GM19043 (cell line): ENCODE measurements around the gene RRAGB.
"Not testable (repeated sequence)": the region's sequence is repeated elsewhere in the genome, so short reads cannot be mapped to it uniquely, and the experiment has no call there.

Experiments used
- ATAC-seq: cut with Tn5 transposase; IDR thresholded peaks from one replicate; pipeline ENCODE4 v1.9.1; 2021; ENCODE audit warnings: low read depth; ENCODE audit not compliant: unreplicated experiment

RRAGB gene, protein sequence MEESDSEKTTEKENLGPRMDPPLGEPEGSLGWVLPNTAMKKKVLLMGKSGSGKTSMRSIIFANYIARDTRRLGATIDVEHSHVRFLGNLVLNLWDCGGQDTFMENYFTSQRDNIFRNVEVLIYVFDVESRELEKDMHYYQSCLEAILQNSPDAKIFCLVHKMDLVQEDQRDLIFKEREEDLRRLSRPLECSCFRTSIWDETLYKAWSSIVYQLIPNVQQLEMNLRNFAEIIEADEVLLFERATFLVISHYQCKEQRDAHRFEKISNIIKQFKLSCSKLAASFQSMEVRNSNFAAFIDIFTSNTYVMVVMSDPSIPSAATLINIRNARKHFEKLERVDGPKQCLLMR

DNA sequence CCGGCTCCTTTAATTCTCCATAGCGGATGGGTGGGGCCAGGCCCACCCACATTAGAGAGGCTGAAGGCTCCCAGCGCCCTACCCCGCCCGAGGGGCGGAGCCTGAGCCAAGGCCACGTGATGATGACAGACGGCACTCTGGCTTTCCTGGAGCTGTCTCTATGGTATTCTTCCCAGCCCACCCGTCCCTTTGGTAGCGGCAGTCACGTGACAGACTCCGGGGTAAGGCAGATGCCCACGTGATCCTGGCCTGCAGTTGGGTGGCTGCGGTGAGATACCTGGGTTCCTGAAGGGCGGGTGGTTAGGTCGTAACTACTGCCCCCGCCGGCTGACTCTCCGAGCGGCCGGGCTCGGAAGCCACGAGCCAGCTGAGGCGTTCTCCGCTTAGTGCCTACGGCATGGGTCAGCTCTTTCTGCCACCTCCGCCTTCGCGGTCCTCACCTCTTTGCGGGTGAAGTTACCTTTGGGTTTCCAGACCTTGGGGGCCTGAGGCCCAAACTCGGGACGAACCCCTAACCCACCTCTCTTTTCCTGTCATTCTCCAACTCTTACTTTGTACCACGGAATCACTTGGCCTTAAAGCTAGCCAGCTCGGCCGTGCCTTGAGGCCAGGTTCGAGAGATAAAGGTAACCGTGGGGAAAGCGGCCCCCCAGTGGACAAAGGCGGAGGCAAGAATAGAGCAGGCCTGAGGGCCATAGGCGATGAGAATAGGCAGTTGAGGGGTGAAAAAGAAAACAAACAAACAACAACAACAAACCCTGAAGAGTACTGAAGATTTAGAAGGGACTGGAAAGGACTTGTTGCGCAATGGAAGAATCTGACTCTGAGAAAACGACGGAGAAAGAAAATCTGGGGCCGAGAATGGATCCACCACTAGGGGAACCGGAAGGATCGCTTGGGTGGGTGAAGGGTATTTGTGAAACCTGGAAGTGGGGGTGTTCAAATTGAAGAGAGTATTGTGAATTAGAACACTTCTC is at the start of gene RRAGB:
TSS of gene RRAGB (plus strand) at position 229 of the 977 bp plus-strand sequence. CDS start at position 808, 579 bp downstream.
- peak; percentile 95 for ATAC-seq

DNA sequence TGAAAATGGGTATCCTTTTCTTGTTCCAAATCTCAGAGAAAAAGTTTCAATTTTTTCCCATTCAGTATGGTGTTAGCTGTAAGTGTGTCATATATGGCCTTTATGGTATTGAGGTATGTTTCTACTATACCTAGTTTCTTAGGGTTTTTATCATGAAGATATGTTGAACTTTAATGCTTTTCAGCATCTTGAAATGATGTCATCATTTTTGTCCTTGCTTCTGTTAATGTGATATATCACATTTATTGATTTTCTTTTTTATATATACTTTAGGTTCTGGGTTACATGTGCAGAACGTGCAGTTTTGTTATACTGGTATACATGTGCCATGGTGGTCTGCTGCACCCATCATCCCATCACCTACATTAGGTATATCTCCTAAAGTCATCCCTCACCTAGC is 49.5 kb upstream of the RRAGB start:
- no peak for ATAC-seq

DNA sequence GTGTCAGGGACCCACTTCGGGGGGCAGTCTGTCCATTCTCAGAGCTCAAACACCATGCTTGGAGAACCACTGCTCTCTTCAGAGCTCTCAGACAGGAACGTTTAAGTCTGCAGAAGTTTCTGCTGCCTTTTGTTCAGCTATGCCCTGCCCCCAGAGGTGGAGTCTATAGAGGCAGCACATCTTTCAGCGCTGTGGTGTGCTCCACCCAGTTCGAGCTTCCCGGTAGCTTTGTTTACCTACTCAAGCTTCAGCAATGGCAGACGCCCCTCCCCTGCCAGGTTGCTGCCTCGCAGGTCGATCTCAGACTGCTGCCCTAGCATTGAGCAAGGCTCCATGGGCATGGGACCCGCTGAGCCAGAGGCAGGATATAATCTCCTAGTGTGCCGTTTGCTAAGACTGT is 29.0 kb upstream of the RRAGB start:
- ATAC-seq: not testable (repeated sequence)

DNA sequence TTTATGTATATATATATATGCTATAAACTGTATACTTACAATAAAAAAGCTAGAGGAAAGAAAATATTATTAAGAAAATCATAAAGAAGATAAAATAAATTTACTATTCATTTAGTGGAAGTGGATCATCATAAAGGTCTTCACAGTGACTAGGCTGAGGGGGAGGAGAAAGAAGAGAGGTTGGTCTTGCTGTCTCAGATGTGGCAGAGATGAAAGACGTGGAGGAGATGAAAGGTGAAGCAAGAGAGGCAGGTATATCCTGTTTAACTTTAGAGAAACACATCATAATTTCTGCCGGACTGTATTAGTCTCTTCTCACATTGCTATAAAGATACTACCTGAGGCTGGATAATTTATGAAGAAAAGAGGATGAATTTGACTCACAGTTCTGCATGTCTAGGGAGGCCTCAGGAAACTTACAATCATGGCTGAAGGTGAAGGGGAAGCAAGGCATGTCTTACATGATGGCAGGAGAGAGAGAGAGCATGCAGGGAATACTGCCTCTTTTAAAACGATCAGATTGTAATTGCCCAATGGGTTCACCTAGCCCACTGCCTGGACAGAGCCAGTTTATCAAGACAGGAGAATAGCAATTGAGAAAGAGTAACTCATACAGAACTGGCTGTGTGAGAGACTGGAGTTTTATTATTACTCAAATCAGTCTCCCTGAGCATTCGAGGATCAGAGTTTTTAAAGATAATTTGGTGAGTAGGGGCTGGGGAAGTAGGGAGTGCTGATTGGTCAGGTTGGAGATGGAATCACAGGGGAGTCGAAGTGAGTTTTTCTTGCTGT is 22.1 kb upstream of the RRAGB start:
- no peak for ATAC-seq

DNA sequence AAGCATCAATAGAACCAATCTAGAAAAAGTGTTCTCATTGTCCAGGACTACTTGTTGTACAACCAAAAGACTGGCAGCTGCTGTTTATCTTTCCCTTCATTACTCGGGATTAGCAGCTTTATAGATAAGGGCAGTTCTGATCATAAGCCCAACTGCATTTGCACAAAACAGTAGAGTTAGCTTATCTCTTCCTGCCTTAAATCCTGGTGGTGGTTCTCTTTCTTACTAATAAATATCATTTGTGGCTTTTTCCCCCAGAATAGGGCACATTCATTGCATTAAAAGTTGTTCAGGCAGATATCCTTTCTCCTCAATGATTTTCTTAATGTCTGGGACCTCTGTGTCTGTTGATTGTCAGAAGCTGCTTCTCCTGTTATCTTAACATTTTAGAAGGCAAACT is 20.2 kb upstream of the RRAGB start:
- no peak for ATAC-seq

DNA sequence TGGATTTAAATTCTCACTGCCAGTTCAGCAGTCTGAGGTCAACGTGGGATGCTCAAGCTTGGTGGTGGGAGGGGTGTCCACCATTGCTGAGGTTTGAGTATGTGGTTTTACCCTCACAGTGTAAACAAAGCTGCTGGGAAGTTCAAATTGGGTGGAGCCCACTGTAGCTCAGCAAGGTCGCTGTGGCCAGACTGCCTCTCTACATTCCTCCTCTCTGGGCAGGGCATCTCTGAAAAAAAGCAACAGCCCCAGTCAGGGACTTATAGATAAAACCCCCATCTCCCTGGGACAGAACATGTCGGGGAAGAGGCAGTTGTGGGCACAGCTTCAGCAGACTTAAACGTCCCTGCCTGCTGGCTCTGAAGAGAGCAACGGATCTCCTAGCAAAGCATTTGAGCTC is 14.9 kb upstream of the RRAGB start:
- no peak for ATAC-seq

DNA sequence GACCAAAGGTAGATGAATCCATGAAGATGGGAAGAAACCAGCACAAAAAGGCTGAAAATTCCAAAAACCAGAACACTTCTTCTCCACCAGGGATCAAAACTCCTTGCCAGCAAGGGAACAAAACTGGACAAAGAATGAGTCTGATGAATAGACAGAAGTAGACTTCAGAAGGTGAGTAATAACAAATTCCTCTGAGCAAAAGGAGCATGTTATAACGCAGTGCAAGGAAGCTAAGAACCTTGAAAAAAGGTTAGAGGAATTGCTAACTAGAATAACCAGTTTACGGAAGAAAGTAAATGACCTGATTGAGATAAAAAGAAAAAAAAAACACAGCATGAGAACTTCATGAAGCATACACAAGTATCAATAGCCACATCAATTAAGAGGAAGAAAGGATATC is 14.1 kb upstream of the RRAGB start:
- ATAC-seq: not testable (repeated sequence)

DNA sequence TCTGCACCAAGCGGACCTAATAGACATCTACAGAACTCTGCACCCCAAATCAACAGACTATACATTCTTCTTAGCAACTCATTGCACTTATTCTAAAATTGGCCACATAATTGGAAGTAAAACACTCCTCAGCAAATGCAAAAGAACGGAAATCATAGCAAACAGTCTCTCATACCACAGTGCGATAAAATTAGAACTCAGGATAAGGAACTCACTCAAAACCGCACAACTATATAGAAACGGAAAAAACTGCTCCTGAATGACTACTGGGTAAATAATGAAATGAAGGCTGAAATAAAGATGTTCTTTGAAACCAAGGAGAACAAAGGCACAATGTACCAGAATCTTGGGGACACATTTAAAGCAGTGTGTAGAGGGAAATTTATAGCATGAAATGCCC is 12.5 kb upstream of the RRAGB start:
- not testable (repeated sequence) for ATAC-seq

DNA sequence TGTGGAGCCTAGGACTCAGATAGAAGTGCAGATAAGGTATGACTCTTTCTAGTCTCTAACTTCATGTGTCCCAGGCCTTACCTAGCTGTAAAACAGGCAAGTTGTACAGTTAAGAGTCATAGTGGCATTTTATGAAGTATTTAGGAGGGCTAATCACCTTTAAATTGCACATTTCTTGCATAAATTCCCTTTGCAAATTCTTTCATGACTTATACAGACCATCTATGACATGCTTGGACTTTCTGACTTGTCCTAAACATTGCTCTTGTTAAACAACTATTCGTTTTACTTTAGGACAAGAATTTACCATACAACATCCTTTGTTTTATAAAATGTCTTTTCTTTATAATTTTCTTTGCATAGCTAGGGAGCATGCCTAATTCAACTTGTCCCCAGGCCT is 7.8 kb upstream of the RRAGB start:
- no peak for ATAC-seq

DNA sequence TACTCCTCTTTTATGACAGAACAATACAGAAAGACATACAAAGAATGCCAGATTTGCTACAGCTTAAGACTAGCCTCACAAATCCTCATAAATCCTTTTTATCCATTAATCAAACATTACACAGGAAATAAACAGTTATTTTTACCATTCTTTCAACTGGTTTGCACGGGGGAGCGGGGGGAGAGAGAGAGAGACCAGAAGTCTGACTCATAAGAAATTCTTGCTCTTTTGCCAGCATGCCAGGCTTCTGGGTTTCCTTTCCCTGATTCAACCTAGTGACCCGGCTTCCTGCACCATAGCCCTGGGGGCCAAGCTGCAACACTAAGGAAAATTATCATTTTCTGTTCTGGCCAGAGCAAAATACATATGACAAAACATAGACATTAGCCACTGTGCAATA is 6.8 kb upstream of the RRAGB start:
- ATAC-seq: no peak

DNA sequence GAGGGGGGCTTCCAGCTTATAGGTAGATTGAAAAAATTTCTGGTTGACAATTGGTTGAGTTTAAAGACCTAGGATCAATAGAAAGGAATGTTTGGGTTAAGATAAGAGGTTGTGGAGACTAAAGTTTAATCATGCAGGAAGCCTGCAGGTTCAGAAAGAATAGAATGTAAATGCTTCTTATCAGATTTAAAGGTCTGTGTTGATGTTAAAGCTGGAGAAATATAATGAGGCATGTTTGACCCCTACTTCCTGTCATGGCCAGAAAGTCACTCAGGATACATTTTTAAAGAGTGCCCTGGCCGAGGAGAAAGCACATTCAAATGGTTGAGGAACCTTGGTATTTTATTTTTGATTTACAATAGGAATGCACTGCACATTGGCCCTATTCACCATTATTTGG is 3.9 kb upstream of the RRAGB start:
- ATAC-seq: no peak

DNA sequence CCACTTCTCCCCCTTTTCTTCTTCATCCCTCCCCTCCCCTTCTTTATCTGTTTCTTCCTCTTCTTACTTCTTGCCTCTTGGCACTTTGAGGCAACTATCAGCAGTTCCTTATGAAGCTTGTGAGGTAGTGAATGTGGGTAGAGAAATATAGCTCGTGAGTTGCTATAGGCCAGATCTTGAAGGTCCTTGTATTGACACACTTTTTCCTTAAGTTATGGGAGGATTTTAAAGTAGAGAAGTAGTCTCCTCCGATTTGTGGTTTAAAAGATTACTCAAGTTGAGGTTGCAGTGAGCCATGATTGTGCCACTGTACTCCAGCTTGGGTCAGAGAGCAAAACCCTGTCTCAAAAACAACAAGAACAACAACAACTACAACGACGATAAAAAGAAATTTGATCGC is 3.4 kb upstream of the RRAGB start:
- ATAC-seq: no peak

DNA sequence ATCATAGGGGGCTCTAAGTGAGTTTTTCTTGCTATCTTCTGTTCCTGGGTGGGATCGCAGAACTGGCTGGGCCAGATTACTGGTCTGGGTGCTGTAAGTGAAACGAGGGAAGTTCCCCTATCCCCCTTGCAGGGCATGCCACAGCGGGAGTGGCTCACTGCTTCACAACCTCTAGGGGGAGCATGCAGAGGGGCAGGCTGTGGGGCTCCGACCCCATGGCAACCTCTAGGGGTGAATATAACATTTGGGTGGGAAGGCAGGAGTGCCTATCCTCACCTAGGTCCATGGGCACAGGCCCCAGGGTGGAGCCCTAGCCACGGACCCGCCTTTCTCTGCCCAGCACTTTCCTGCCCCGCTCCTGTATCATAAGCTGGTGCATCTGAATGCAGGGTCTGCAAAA is 1.7 kb upstream of the RRAGB start:
- ATAC-seq: no peak

DNA sequence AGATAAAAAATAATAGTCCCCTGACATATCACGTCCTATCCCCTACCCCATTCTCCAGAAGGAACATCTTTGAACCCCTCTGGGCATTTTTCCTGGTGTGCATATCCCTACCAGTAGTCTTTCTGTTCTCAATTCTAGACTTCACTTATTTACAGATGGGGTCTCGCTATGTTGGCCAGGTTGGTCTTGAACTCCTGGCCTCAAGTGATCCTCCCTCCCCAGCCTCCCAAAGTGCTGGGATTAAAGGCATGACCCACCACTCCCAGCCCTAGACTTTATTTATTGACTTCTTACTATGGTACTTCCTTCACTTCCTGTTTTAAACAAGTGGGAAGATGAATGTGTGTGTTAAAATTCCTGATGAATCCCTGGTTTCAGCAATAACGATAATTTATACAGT is 612 bp upstream of the RRAGB start:
- ATAC-seq: no peak

DNA sequence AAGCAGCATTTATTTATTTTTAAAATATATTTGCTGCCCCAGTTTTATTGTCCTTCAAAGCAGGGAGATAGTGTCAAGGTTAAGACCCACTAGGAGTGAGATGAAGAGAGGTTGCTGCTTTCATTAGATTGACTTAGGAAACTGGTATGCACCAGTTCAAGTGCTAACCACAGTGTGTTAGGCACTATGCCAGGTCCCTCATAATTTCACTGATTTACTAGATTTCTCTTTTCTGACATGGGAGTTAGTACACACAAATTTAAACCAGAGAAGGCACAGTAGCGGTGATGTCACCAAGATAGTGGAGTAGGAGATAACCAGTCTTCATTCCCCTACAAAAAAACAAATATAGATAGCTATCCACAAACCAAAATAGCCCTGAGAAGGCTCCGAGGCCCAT is 14.3 kb downstream of the RRAGB start:
- no peak for ATAC-seq

DNA sequence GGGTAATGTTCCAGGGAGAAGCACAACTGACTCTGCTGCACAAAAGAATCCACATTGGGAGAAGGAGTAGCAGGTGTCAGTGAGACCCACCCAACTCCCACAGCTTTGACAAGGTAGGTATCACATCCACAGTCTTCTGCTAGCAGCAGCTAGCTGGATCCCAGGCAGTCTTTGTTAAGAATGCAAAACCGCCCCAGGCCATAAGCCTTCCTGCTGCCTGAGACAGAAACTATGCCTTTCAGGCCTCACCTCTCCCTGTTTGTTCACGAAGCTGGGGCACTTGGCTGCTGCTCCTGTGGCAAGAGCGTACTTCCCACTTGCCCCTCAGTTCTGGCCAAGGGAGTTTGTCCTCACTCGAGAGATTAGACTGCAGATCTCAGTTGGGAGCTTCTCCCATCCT is 21.4 kb downstream of the RRAGB start:
- no peak for ATAC-seq

DNA sequence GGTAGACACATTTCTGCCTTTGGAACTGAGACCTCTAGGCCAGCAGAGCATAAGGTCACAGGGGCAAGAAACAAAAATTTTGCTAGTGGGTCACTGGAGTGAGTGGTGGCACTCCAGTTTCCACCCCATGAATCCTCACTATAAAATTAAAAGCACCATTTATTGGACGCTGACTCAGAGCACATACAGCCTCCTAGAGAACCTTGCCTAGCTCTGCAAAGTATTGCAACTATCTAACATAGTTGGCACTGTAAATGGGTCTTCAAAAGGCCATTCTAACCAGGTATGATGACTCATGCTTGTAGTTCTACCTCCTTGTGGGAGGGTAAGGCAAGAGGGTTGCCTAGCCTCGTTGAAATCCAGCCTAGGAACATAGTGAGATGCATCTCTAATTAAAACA is 25.1 kb downstream of the RRAGB start:
- ATAC-seq: no peak

DNA sequence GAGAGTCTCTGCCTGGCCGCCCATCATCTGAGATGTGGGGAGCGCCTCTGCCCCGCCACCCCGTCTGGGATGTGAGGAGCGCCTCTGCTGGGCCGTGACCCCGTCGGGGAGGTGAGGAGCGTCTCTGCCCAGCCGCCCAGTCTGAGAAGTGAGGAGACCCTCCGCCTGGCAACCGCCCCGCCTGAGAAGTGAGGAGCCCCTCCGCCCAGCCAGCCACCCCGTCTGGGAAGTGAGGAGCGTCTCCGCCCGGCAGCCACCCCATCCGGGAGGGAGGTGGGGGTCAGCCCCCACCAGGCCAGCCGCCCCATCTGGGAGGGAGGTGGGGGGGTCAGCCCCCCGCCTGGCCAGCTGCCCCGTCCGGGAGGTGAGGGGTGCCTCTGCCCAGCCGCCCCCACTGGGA is 30.9 kb downstream of the RRAGB start:
- not testable (repeated sequence) for ATAC-seq

DNA sequence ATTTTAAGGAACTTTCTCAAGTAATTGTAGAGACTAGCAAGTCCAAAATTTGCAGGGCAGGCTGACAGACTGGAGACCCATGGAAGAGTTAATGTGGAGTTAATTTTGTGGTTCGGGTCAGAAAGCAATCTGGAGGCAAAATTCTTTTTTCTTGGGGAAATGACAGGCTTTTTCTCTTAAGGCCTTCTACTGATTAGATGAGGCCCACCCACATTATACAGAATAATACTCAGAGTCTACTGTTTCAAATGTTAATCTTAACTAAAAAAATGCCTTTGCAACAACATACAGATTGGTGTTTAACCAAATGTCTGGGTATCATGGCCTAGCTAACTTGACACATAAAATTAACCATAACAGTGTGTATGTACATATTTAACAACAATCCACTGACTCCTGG is 32.7 kb downstream of the RRAGB start:
- no peak for ATAC-seq

DNA sequence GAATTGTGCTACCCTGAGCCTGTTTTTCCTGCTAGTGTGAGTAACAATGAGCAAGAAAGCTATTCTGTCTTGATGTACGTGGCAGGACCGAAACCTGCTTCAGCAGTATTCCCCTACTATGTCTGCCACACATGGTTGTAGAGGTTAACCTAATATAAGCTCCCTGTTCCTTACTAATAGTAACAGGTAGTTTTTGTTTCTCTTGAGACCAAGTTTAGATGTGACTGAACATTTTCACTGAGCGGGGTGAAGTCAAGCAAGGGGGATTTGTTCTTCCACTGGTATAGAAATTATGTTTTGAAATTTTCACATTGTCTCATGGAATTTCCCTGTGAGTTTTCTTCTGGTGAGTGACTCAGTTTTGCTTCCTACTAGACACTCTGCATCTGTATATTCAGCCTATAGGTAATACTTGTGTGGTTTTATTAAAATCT is 37.3 kb downstream of the RRAGB start:
- peak; percentile 93 for ATAC-seq

DNA sequence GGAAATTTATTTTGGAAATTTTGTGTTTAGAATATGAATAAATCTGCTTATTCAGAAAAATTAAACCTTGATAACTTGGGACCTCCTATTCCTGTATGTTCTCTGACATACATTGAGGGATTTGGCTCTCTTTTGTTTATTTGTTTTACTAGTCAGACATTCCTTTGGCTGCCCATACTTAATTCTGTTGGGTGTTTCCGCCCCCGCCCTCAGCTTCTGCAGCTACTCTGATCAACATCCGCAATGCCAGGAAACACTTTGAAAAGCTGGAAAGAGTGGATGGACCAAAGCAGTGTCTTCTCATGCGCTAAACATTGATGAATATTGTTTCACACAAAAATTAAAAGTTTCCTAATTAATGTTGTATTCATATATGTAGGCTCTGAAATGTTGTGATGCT is 40.5 kb downstream of the RRAGB start:
- ATAC-seq: no peak
